Endothelial cell of umbilical vein (primary cell): ENCODE measurements around the gene DIP2C. TPM values are rescaled to one million over a fixed set of nuclear protein-coding genes. Genes with fewer than 3 reads are reported as not detected.

Source experiments
- BruUV-seq: library from RNA; stranded (reverse); fragments of 400-500 nt; replicated peaks from 2 replicates; lab custom pipeline; 2021; lab: Mats Ljungman, UMichigan
- CTCF ChIA-PET: fragments of 300-600, 350-600 bp; sonication (Branson Sonifier 250); formaldehyde crosslinking; loops from one replicate; lab custom pipeline; 2021; ENCODE audit warnings: antibody characterized with exemption, inconsistent platforms; lab: Charles Lee
- POLR2A ChIA-PET: fragments of 300-600, 350-600 bp; sonication (Branson Sonifier 250); formaldehyde crosslinking; loops from one replicate; lab custom pipeline; 2021; ENCODE audit warnings: antibody characterized with exemption, inconsistent platforms; lab: Charles Lee
- DNase-seq: peaks from one replicate; pipeline ENCODE4 v3.0.0-alpha.2; 2011; ENCODE audit warnings: low read depth, low spot score
- FAIRE-seq: peaks from 2 replicates; lab custom pipeline; 2011; peaks lifted over from hg19 to GRCh38; lab: Jason Lieb, UNC
- H2AFZ ChIP-seq: 2 replicates; pipeline ENCODE4 v1.6.0; 2012; ENCODE audit warnings: low read depth, low read length, control low read depth, inconsistent platforms
- H3K27ac ChIP-seq: 2 replicates; pipeline ENCODE4 v1.5.1; 2011; ENCODE audit warnings: low read depth, mild to moderate bottlenecking, control low read depth, low read length, moderate library complexity; ENCODE audit not compliant: insufficient read depth
- H3K27me3 ChIP-seq, 2 experiments: 2 replicates each; pipeline versions ENCODE4 v1.6.0 to v1.6.1; 2011; ENCODE audit warnings: low read length in 2 of 2, mixed read lengths in 1 of 2; ENCODE audit not compliant: control insufficient read depth in 2 of 2, insufficient read depth in 2 of 2
- H3K36me3 ChIP-seq, 2 experiments: 2 replicates in 1 of 2; 3 replicates in 1 of 2; pipeline ENCODE4 v1.5.1; 2011; ENCODE audit warnings: low read length in 2 of 2, mild to moderate bottlenecking in 1 of 2, moderate library complexity in 1 of 2; ENCODE audit not compliant: control insufficient read depth in 2 of 2, insufficient read depth in 2 of 2; ENCODE audit errors: extremely low read depth in 1 of 2
- H3K4me1 ChIP-seq: 3 replicates; pipeline ENCODE4 v1.5.1; 2011; ENCODE audit warnings: mild to moderate bottlenecking, low read length; ENCODE audit not compliant: control insufficient read depth, insufficient read depth; ENCODE audit errors: extremely low read depth
- H3K4me2 ChIP-seq: 2 replicates; pipeline ENCODE4 v1.6.1; 2011; ENCODE audit warnings: low read length, control low read depth, mixed read lengths; ENCODE audit not compliant: insufficient read depth
- H3K4me3 ChIP-seq, 3 experiments: fragments of 200-600 bp in 1 of 3; sonication (generic), shearing (Covaris generic) in 1 of 3; replicated peaks in 1 of 3; 2 replicates each; pipeline ENCODE4 v1.5.1; 2011 to 2016; ENCODE audit warnings: control low read depth in 3 of 3, low read length in 3 of 3, mild to moderate bottlenecking in 2 of 3, inconsistent platforms in 1 of 3, low read depth in 1 of 3, moderate library complexity in 1 of 3; ENCODE audit not compliant: insufficient read depth in 1 of 3
- H3K79me2 ChIP-seq: 2 replicates; pipeline ENCODE4 v1.6.0; 2012; ENCODE audit warnings: low read length, inconsistent platforms; ENCODE audit not compliant: control insufficient read depth, insufficient read depth
- H3K9ac ChIP-seq: replicated peaks from 2 replicates; pipeline ENCODE3; 2011; ENCODE audit warnings: low read length, control low read depth; ENCODE audit not compliant: insufficient read depth; ENCODE audit errors: extremely low read depth
- H3K9me1 ChIP-seq: replicated peaks from 3 replicates; pipeline ENCODE4 v1.6.0; 2011; ENCODE audit warnings: mild to moderate bottlenecking, low read length; ENCODE audit not compliant: control insufficient read depth, insufficient read depth; ENCODE audit errors: extremely low read depth
- H3K9me3 ChIP-seq: replicated peaks from 2 replicates; pipeline ENCODE4 v1.5.1; 2012; ENCODE audit warnings: low read length, inconsistent platforms; ENCODE audit not compliant: control insufficient read depth, insufficient read depth
- H4K20me1 ChIP-seq: replicated peaks from 2 replicates; pipeline ENCODE3; 2011; ENCODE audit warnings: mild to moderate bottlenecking, low read length; ENCODE audit not compliant: control insufficient read depth, insufficient read depth; ENCODE audit errors: extremely low read depth
- EZH2 ChIP-seq: IDR thresholded peaks from 2 replicates; pipeline ENCODE4 v1.6.1; 2012; ENCODE audit warnings: borderline replicate concordance, low read depth, mild to moderate bottlenecking, moderate library complexity, low read length, inconsistent platforms; ENCODE audit not compliant: severe bottlenecking
- FOS ChIP-seq: IDR thresholded peaks from 2 replicates; pipeline ENCODE4 v1.6.1; 2011; ENCODE audit warnings: mild to moderate bottlenecking, low read length, moderate library complexity, borderline replicate concordance; ENCODE audit not compliant: insufficient read depth
- GATA2 ChIP-seq: IDR thresholded peaks from 2 replicates; pipeline ENCODE4 v1.7.0; 2011; ENCODE audit warnings: low read depth, mild to moderate bottlenecking, moderate library complexity, mixed read lengths, low read length; ENCODE audit not compliant: insufficient read length, insufficient read depth
- JUN ChIP-seq: IDR thresholded peaks from 2 replicates; pipeline ENCODE4 v1.6.1; 2011; ENCODE audit warnings: borderline replicate concordance, low read depth; ENCODE audit not compliant: insufficient read length, insufficient read depth
- MYC ChIP-seq: IDR thresholded peaks from one replicate; pipeline ENCODE4 v1.6.1; 2011; ENCODE audit warnings: mild to moderate bottlenecking, low read depth, low read length
- POLR2A ChIP-seq: IDR thresholded peaks from 2 replicates; pipeline ENCODE4 v1.6.1; 2012; ENCODE audit warnings: low read depth, mild to moderate bottlenecking, control low read depth, low read length
- POLR2AphosphoS5 ChIP-seq: IDR thresholded peaks from 2 replicates; pipeline ENCODE4 v1.6.1; 2012; ENCODE audit warnings: low read depth, mild to moderate bottlenecking, control low read depth, low read length, moderate library complexity; ENCODE audit not compliant: insufficient read depth
- dilution Hi-C: fragments of 300-500 bp; cut with MboI; formaldehyde crosslinking; loops from one replicate; pipeline ENCODE4 v1.15.0; 2019; ENCODE audit warnings: low sequenced_read_pairs; ENCODE audit not compliant: extremely low pct_ligation_motif_present
- intact Hi-C: fragments of 100-400 bp; cut with micrococcal nuclease; formaldehyde crosslinking; loops from one replicate; pipeline ENCODE4 v1.10.0; 2022
- polyA plus RNA-seq, 4 experiments: library from polyadenylated mRNA; depleted of rRNA in 3 of 4; stranded (reverse) in 3 of 4; unstranded in 1 of 4; fragments of >200 nt; gene quantifications; 2 replicates each; pipeline versions ENCODE4 v1.2.1 to v1.2.3, GENCODE V29; 2011 to 2012; ENCODE audit warnings: missing spikeins in 1 of 4
- total RNA-seq: library from RNA; stranded (reverse); gene quantifications from 2 replicates; pipeline ENCODE4 v1.2.3, GENCODE V29; 2021
- TF ChIP-seq, protein P1 (sequence below): IDR thresholded peaks from 2 replicates; pipeline ENCODE4 v1.6.1; 2011; ENCODE audit not compliant: insufficient read depth, insufficient read length
- TF ChIP-seq, protein P2 (sequence below), 2 donors: IDR thresholded peaks; 1 replicate in 1 of 2; 2 replicates in 1 of 2; pipeline ENCODE4 v1.5.1; 2011; ENCODE audit warnings: low read length in 2 of 2, mild to moderate bottlenecking in 2 of 2, moderate library complexity in 2 of 2, control low read depth in 1 of 2, inconsistent platforms in 1 of 2, low read depth in 1 of 2; ENCODE audit not compliant: insufficient read depth in 1 of 2; ENCODE audit errors: extremely low read depth in 1 of 2

DIP2C gene
- total and polyA plus RNA-seq, 2 donors (not counting 3 experiments of a cell fraction or from before 2014, with no cell fraction given): 3.6 to 10.7 TPM

DNA sequence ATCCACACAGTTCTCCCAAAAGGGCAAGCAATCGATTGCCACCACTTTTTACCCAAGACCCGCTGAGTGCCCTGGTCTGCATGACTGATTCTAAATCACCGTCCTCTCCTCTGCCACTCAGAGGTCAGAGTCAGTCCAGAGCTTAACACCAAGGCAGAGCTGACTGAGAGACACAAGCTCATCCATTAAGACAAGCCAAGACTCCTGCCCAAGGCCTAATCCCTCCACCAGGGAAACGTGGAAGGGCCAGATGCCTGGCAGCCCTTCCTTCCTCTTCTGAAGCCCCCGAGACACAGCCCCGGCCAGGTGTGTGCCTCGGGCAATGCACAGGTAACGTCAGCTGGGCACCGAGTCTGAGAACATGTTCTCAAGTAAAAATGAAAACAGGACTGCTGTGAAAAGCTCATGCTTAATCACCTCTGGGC, 51.7 kb downstream of the DIP2C start:
- BruUV-seq: no TSS peak
- Histone ChIP-seq H3K9me3 (no peaks in the 10 kb centered on the region), H3K4me1 (no peaks in the 10 kb centered on the region), H3K36me3 (no peaks in the 10 kb centered on the region), H3K27me3 (no peaks in the 10 kb centered on the region), H2AFZ (no peak overlapping the region), H3K79me2 (no peaks in the 10 kb centered on the region), H4K20me1 (no peaks in the 10 kb centered on the region), H3K9me1 (no peaks in the 10 kb centered on the region), H3K4me3 (no peak overlapping the region), H3K9ac (no peak overlapping the region), H3K4me2 (no peak overlapping the region), H3K27ac (no peak overlapping the region)
- ChIA-PET POLR2A (no interaction called here), CTCF (no interaction called here)
- dilution Hi-C loops: no loop called here
- no peak for FAIRE-seq
- DNase-seq: no peak
- no peak for TF ChIP-seq MYC
- TF ChIP-seq, protein P1, sequence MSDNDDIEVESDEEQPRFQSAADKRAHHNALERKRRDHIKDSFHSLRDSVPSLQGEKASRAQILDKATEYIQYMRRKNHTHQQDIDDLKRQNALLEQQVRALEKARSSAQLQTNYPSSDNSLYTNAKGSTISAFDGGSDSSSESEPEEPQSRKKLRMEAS: no peak
- no peak for TF ChIP-seq FOS
- TF ChIP-seq EZH2: no peak
- TF ChIP-seq POLR2AphosphoS5: no peak
- no peak for TF ChIP-seq POLR2A
- TF ChIP-seq, protein P2, sequence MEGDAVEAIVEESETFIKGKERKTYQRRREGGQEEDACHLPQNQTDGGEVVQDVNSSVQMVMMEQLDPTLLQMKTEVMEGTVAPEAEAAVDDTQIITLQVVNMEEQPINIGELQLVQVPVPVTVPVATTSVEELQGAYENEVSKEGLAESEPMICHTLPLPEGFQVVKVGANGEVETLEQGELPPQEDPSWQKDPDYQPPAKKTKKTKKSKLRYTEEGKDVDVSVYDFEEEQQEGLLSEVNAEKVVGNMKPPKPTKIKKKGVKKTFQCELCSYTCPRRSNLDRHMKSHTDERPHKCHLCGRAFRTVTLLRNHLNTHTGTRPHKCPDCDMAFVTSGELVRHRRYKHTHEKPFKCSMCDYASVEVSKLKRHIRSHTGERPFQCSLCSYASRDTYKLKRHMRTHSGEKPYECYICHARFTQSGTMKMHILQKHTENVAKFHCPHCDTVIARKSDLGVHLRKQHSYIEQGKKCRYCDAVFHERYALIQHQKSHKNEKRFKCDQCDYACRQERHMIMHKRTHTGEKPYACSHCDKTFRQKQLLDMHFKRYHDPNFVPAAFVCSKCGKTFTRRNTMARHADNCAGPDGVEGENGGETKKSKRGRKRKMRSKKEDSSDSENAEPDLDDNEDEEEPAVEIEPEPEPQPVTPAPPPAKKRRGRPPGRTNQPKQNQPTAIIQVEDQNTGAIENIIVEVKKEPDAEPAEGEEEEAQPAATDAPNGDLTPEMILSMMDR (IDR thresholded peaks at IDR 0.05; ENCODE audit: extremely low read depth in 1 of 2, insufficient read depth in 1 of 2, low read depth in 1 of 2, low read length in 2 of 2): no peak
- no peak for TF ChIP-seq JUN
- TF ChIP-seq GATA2: no peak
- intact Hi-C loops: no loop called here
